BJ (cell line): Measurements from ENCODE around the gene TOGARAM2. TPM values are rescaled to one million over a fixed set of nuclear protein-coding genes. Genes with fewer than 3 reads are reported as not detected.

Experiments used
- CTCF ChIA-PET: fragments of 350-600 bp; formaldehyde crosslinking; extraction: SDS; loops from one replicate; lab custom pipeline; 2021; ENCODE audit warnings: antibody characterized with exemption, inconsistent platforms; lab: Yijun Ruan, JAX
- POLR2A ChIA-PET: fragments of 300-600 bp; sonication (Branson Sonifier 250); formaldehyde crosslinking; extraction: SDS; loops from one replicate; lab custom pipeline; 2021; ENCODE audit warnings: antibody characterized with exemption; lab: Charles Lee
- DNase-seq: peaks from one replicate; pipeline ENCODE4 v3.0.0-alpha.2; 2011; ENCODE audit warnings: low read depth
- H3K27me3 ChIP-seq: 2 replicates; pipeline ENCODE4 v1.6.0; 2011; ENCODE audit warnings: low read length; ENCODE audit not compliant: control insufficient read depth, insufficient read depth
- H3K36me3 ChIP-seq: 2 replicates; pipeline ENCODE4 v1.5.1; 2011; ENCODE audit warnings: low read length; ENCODE audit not compliant: control insufficient read depth, insufficient read depth
- H3K4me3 ChIP-seq: 2 replicates; pipeline ENCODE4 v1.5.1; 2011; ENCODE audit warnings: low read depth, mild to moderate bottlenecking, control low read depth, low read length
- CTCF ChIP-seq: IDR thresholded peaks from 2 replicates; pipeline ENCODE4 v1.5.1; 2011; ENCODE audit warnings: low read depth, mild to moderate bottlenecking, control low read depth, inconsistent platforms, low read length, moderate library complexity; ENCODE audit not compliant: insufficient read depth
- polyA plus RNA-seq: library from polyadenylated mRNA; depleted of rRNA; stranded (reverse); fragments of >200 nt; gene quantifications from 2 replicates; pipeline ENCODE4 v1.2.3, GENCODE V29; 2011

TOGARAM2 gene
- polyA plus RNA-seq, 1 experiment: 0.09 TPM

DNA sequence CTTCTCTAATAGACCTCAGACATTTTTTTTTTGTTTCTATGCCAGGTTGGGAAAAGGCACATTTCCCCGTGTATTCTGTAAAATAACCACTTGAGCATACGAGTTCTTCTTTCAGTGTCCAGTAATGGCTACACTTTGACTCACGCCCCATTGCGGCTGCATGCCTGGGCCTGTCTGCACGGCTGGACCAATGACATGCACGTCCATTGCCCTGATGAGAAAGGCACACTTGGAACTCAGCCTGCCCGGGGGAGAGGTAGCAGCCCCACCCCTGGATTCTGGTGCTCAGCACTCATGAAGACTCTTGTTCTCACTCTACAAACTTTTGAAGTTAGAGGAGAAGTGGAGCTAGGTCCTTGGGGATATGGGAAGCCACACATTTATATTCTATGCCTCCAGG lies 87.4 kb downstream of the TOGARAM2 start:
- DNase-seq: no peak
- Histone ChIP-seq H3K27me3 (peaks cover 2% of the 10 kb centered on the region), H3K4me3 (no peak overlapping the region), H3K36me3 (no peaks in the 10 kb centered on the region)
- no peak for TF ChIP-seq CTCF
- POLR2A ChIA-PET: no interaction called here
- CTCF ChIA-PET: no interaction called here

- no peak for DNase-seq
- Histone ChIP-seq H3K27me3 (peaks cover 2% of the 10 kb centered on the region), H3K4me3 (no peak overlapping the region), H3K36me3 (no peaks in the 10 kb centered on the region)
- CTCF ChIA-PET: interaction anchor here (1.1 to 1.4 kb wide), 2 partner anchors 8 to 26 kb away, joined by 4 read pairs; no protein-coding TSS in a partner anchor
- POLR2A ChIA-PET: no interaction called here
- no peak for TF ChIP-seq CTCF
These were observed 89.4 kb downstream of the TOGARAM2 start for GRCh38 chr2:29070526-29070925.

GRCh38 chr2:29071032-29071975 lies 90.2 kb downstream of the TOGARAM2 start:
- Histone ChIP-seq H3K4me3 (no peak overlapping the region), H3K27me3 (peaks cover 2% of the 10 kb centered on the region), H3K36me3 (no peaks in the 10 kb centered on the region)
- no peak for TF ChIP-seq CTCF
- ChIA-PET POLR2A (interaction anchor here (0.6 kb wide), 1 partner anchor 701 kb away, joined by 3 read pairs; no protein-coding TSS in a partner anchor), CTCF (interaction anchor here (0.6 to 1.4 kb wide), 3 partner anchors 19 to 36 kb away, joined by 3 to 4 read pairs (median 3); no protein-coding TSS in a partner anchor)
- no peak for DNase-seq

DNA sequence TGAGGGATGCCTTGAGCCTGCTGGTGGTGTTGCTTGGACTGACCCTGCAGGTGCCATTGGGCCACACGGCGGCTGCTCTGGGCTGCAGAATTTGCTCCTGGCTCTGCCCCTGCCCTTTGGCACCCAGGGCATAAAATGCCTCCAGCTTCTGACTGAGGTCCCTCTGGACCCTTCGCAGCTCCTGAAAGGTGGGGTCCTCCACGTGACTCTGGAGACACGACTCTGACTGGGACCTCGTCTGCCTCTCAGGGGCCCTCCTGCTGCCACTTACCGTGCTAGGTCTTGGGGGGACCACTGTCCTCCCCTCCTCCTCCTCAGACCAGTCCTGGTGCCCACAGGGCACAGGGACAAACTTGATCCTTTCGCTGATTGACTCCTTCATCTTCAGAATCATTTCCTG lies 91.2 kb downstream of the TOGARAM2 start:
- TF ChIP-seq CTCF: no peak
- CTCF ChIA-PET: interaction anchor here (0.6 kb wide), 1 partner anchor 35 kb away, joined by 3 read pairs; no protein-coding TSS in a partner anchor
- Histone ChIP-seq H3K27me3 (peaks cover 2% of the 10 kb centered on the region), H3K4me3 (no peak overlapping the region), H3K36me3 (no peaks in the 10 kb centered on the region)
- POLR2A ChIA-PET: no interaction called here
- no peak for DNase-seq

DNA sequence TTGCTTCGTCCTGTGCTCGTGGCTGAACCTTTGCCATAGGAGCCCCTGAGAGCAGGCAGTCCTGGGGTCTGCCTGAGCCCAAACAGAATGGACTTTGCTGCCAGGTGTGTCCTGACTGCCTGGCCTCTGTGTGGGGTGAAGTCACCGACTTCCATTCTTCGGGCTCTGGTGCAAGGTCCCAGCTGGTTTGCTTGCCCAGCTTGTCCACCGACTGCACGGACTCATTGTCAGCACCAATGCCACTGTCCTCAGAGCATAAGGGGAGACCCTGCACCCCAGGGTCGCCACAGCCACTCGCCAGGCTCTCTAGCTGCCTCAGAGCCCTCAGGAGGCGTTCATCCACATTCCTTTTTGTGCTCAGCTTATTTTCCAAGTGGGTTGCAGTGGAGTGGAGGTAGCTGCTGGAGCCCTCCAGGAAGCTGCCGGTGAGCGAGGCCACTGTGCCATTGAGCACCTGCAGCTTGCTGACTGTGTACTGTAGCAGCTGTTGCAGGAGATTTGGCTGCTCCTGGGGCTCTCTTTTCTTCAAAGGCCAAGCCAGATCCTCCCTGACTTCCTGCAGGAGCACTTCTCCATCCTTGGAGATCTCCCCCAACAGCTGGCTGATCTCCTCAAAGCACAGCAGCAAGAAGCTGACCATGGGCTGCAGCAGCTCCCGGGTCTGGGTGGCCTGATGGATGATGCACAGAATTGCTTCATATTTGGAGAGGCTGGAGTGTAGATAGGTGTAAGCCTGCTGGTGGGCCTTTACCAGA lies 92.0 kb downstream of the TOGARAM2 start:
- DNase-seq: no peak
- POLR2A ChIA-PET: no interaction called here
- CTCF ChIA-PET: no interaction called here
- no peaks in the 10 kb centered on the region for H3K36me3 ChIP-seq
- H3K27me3 ChIP-seq: peaks cover 2% of the 10 kb centered on the region
- no peak for TF ChIP-seq CTCF
- H3K4me3 ChIP-seq: no peak overlapping the region
